Measurements from ENCODE around the gene STEAP3.

STEAP3 gene

DNA sequence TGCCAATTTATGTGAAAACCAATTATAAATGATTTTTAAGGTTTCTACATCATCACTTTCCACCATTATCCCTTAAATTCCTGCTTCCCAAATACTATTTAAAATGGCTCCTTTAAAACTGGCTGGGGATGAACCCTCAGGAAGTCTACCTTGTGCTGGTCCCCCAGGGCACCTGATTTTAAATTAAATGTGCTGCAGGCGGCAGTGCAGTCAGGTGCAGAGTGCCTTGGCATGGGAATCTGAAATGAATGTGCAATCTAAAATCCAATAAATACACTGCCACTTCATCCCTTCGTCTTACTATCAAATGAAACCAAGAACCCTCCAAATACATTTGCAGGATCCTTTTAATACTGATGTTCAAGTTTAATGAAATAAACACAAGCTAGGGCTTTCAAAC, 81.2 kb downstream of the STEAP3 start:
- no peak for DNase-seq

GRCh38 chr2:119305497-119306195, 82.0 kb downstream of the STEAP3 start:
- DNase-seq, result no peak

DNA sequence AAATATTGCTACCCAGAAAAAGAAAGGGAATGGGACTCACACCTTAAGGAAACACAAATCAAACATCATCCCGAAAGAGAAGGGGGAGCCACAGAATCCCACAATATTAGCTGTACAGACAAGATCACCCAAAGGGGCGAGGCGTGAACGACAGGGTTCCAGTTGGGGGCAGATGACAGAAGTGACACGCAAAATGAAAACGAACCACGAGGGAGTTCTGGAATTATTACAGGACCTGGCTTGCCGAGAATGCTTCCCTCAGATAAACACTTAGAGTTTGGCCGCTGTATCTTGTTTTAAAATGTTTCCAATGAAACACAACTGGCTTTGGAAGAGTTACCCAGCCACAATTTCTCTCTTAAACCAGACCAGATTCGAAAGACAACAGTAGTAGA, 82.6 kb downstream of the STEAP3 start:
- DNase-seq, result no peak

DNA sequence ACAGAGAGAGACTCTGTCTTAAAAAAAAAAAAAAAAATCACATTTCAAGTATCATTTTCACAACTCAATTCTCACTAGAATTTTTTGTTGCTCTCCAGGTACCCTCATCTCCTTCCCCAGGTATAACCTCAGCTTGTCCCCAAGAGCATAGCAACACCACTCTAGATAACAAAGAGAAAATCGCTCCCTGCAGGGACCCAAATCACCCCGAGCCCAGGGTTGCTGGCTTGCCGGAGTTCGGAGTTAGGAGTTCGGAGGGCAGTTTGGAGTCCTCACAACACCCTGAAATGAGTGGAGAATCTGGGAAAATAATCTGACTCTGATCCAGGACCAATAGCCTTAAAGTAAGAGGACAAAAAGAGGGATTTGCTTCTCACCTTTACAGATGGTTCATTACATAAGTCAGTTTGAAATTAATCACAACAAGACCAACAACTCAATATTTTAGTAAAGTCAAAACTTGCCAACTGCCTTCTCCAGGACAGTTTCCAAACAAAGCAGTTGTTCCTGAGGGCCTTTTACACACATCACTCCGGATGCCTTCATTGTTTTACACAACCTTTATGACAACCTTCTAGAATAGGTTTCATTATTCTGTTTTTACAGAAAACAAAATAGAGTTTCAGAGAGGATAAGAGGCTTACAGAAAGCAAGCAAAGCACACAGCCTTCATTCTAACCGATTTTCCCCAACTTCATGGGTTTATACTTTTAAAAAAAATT, 83.9 kb downstream of the STEAP3 start:
- no peak for DNase-seq

- no peak for DNase-seq
Observed at GRCh38 chr2:119308793-119309330, 85.2 kb downstream of the STEAP3 start.

DNA sequence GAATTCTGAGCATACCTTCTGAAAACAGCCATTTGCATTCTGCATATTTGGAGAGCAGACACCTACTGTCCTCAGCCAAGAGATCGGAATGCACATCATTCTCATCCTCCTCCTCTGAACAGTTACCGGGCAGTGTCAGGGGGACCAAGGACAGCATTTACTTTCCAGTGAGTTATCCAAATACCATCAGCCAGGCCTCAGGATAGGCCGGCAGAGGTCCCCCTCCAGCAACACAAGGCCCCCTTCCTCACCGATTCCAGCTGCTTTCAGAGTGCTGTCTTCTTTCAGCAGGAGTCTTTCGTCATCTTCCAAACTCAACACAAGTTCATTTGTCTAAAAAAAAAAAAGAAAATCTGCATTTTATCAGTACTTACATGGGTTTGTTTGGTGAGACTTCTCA, 87.7 kb downstream of the STEAP3 start:
- no peak for DNase-seq

- DNase-seq, result no peak
Observed at GRCh38 chr2:119311831-119312230, 88.2 kb downstream of the STEAP3 start.

Measured in CD4-positive, alpha-beta T cell treated with Interleukin-15 for 1 hour (primary cell).